ENCODE measurements around the gene CRADD.
"Not testable (repeated sequence)": the region's sequence is repeated elsewhere in the genome, so short reads cannot be mapped to it uniquely, and the experiment has no call there.

The CRADD gene

GRCh38 chr12:93710574-93710926, 33.4 kb downstream of the CRADD start:
- DNase-seq (no peak), ATAC-seq (ENCODE audit: insufficient read depth, low read depth) (no peak)
- no peak overlapping the region for H3K4me3 ChIP-seq (ENCODE audit: low read depth in 1 of 2, low read length in 2 of 2)
- H3K4me1 ChIP-seq (ENCODE audit: insufficient read depth, low read length), result peaks cover 7% of the 10 kb centered on the region; the same call in 1 of the 2 replicates
- H3K9me3 ChIP-seq (ENCODE audit: insufficient read depth, low read length, severe bottlenecking), result peaks cover 9% of the 10 kb centered on the region
- H4K20me1 ChIP-seq (ENCODE audit: insufficient read depth, low read length), result no peaks in the 10 kb centered on the region
- H3K27me3 ChIP-seq (ENCODE audit: insufficient read depth, low read length, poor library complexity), result no peaks in the 10 kb centered on the region
- H3K79me2 ChIP-seq (ENCODE audit: insufficient read depth, low read length), result peaks cover 4% of the 10 kb centered on the region
- H2AFZ ChIP-seq (ENCODE audit: low read depth, low read length), result no peak overlapping the region
- no peak overlapping the region for H3K9ac ChIP-seq (ENCODE audit: low read depth, low read length)
- no peak overlapping the region for H3K4me2 ChIP-seq (ENCODE audit: insufficient read depth, low read length)
- no peak overlapping the region for H3K27ac ChIP-seq (ENCODE audit: low read length)
- H3K36me3 ChIP-seq (ENCODE audit: insufficient read depth, low read length), result no peaks in the 10 kb centered on the region
- no peak for TF ChIP-seq CTCF (IDR thresholded peaks at IDR 0.05; ENCODE audit: borderline replicate concordance, extremely low read depth, low read length, poor library complexity, severe bottlenecking)
- TF ChIP-seq EZH2 (IDR thresholded peaks at IDR 0.05; ENCODE audit: borderline replicate concordance, low read depth, low read length, severe bottlenecking), result no peak

GRCh38 chr12:93711502-93711901, 34.3 kb downstream of the CRADD start:
- H3K4me2 ChIP-seq (ENCODE audit: insufficient read depth, low read length); H3K36me3 ChIP-seq (ENCODE audit: insufficient read depth, low read length); H3K9me3 ChIP-seq (ENCODE audit: insufficient read depth, low read length, severe bottlenecking); H2AFZ ChIP-seq (ENCODE audit: low read depth, low read length); H3K9ac ChIP-seq (ENCODE audit: low read depth, low read length); DNase-seq; ATAC-seq (ENCODE audit: insufficient read depth, low read depth); H3K4me1 ChIP-seq (ENCODE audit: insufficient read depth, low read length); H3K79me2 ChIP-seq (ENCODE audit: insufficient read depth, low read length); H3K4me3 ChIP-seq (ENCODE audit: low read depth in 1 of 2, low read length in 2 of 2); H3K27me3 ChIP-seq (ENCODE audit: insufficient read depth, low read length, poor library complexity); H3K27ac ChIP-seq (ENCODE audit: low read length); H4K20me1 ChIP-seq (ENCODE audit: insufficient read depth, low read length): not testable (repeated sequence)

- Histone ChIP-seq H3K9me3 (ENCODE audit: insufficient read depth, low read length, severe bottlenecking) (peaks cover 9% of the 10 kb centered on the region), H3K79me2 (ENCODE audit: insufficient read depth, low read length) (peaks cover 4% of the 10 kb centered on the region), H3K4me3 (ENCODE audit: low read depth in 1 of 2, low read length in 2 of 2) (no peak overlapping the region), H4K20me1 (ENCODE audit: insufficient read depth, low read length) (no peaks in the 10 kb centered on the region), H3K27me3 (ENCODE audit: insufficient read depth, low read length, poor library complexity) (no peaks in the 10 kb centered on the region), H3K4me1 (ENCODE audit: insufficient read depth, low read length) (peaks cover 7% of the 10 kb centered on the region; the same call in 1 of the 2 replicates), H3K36me3 (ENCODE audit: insufficient read depth, low read length) (no peaks in the 10 kb centered on the region), H3K9ac (ENCODE audit: low read depth, low read length) (no peak overlapping the region), H3K4me2 (ENCODE audit: insufficient read depth, low read length) (no peak overlapping the region), H2AFZ (ENCODE audit: low read depth, low read length) (no peak overlapping the region), H3K27ac (ENCODE audit: low read length) (no peak overlapping the region)
- DNase-seq, result no peak
- TF ChIP-seq CTCF (IDR thresholded peaks at IDR 0.05; ENCODE audit: borderline replicate concordance, extremely low read depth, low read length, poor library complexity, severe bottlenecking) (no peak), EZH2 (IDR thresholded peaks at IDR 0.05; ENCODE audit: borderline replicate concordance, low read depth, low read length, severe bottlenecking) (no peak)
- ATAC-seq (ENCODE audit: insufficient read depth, low read depth), result no peak
Observed at GRCh38 chr12:93712200-93712599, 35.0 kb downstream of the CRADD start.

- no peaks in the 10 kb centered on the region for H3K27me3 ChIP-seq (ENCODE audit: insufficient read depth, low read length, poor library complexity)
- peaks cover 7% of the 10 kb centered on the region; the same call in 1 of the 2 replicates for H3K4me1 ChIP-seq (ENCODE audit: insufficient read depth, low read length)
- H4K20me1 ChIP-seq (ENCODE audit: insufficient read depth, low read length), result no peaks in the 10 kb centered on the region
- TF ChIP-seq EZH2 (IDR thresholded peaks at IDR 0.05; ENCODE audit: borderline replicate concordance, low read depth, low read length, severe bottlenecking) (no peak), CTCF (IDR thresholded peaks at IDR 0.05; ENCODE audit: borderline replicate concordance, extremely low read depth, low read length, poor library complexity, severe bottlenecking) (no peak)
- no peak overlapping the region for H2AFZ ChIP-seq (ENCODE audit: low read depth, low read length)
- H3K27ac ChIP-seq (ENCODE audit: low read length), result no peak overlapping the region
- H3K79me2 ChIP-seq (ENCODE audit: insufficient read depth, low read length), result peaks cover 4% of the 10 kb centered on the region
- H3K9ac ChIP-seq (ENCODE audit: low read depth, low read length), result no peak overlapping the region
- DNase-seq (no peak), ATAC-seq (ENCODE audit: insufficient read depth, low read depth) (peak; percentile 72)
- H3K4me2 ChIP-seq (ENCODE audit: insufficient read depth, low read length), result no peak overlapping the region
- peaks cover 10% of the 10 kb centered on the region for H3K9me3 ChIP-seq (ENCODE audit: insufficient read depth, low read length, severe bottlenecking)
- H3K36me3 ChIP-seq (ENCODE audit: insufficient read depth, low read length), result no peaks in the 10 kb centered on the region
- H3K4me3 ChIP-seq (ENCODE audit: low read depth in 1 of 2, low read length in 2 of 2), result no peak overlapping the region
Observed at GRCh38 chr12:93713060-93713459, 35.9 kb downstream of the CRADD start.

Measured in DND-41 (cell line).